ENCODE results near the gene NOS1AP. TPM values are rescaled to one million over a fixed set of nuclear protein-coding genes. Genes with fewer than 3 reads are reported as not detected.

Gene NOS1AP
- total and polyA plus RNA-seq, 2 experiments from 2014 or later, result 4.9 to 6.6 TPM

DNA sequence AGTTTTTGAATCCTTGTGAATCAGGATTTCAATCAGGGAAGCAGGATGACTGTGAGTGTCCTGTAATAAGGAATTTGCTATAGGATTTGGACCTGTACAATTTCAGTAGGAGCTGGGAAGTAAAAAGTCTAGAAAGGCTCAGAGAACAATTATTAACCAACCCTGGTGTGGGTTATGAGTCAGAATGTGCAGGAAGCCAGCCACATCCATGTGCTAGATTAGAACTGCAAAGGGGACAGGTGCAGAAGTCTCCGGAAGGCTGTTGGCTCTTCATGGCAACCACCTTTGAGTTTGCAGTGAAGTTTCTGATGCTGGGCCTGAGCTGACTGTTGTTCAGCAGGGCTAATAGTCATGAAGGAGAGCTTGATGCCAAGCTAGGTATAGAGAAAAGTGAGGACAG, 236.5 kb downstream of the NOS1AP start:
- no peaks in the 10 kb centered on the region for H3K4me1 ChIP-seq (ENCODE audit: low read depth)
- DNase-seq (ENCODE audit: low read depth in 1 of 2, low spot score in 1 of 2), result no peak
- no peak overlapping the region for H3K4me3 ChIP-seq
- no peak overlapping the region for H3K27ac ChIP-seq
- H3K9me3 ChIP-seq (ENCODE audit: low read depth), result no peaks in the 10 kb centered on the region
- no peaks in the 10 kb centered on the region for H3K36me3 ChIP-seq
- TF ChIP-seq, protein P1, sequence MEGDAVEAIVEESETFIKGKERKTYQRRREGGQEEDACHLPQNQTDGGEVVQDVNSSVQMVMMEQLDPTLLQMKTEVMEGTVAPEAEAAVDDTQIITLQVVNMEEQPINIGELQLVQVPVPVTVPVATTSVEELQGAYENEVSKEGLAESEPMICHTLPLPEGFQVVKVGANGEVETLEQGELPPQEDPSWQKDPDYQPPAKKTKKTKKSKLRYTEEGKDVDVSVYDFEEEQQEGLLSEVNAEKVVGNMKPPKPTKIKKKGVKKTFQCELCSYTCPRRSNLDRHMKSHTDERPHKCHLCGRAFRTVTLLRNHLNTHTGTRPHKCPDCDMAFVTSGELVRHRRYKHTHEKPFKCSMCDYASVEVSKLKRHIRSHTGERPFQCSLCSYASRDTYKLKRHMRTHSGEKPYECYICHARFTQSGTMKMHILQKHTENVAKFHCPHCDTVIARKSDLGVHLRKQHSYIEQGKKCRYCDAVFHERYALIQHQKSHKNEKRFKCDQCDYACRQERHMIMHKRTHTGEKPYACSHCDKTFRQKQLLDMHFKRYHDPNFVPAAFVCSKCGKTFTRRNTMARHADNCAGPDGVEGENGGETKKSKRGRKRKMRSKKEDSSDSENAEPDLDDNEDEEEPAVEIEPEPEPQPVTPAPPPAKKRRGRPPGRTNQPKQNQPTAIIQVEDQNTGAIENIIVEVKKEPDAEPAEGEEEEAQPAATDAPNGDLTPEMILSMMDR (IDR thresholded peaks at IDR 0.05; ENCODE audit: low read depth, low read length), result no peak
- no peaks in the 10 kb centered on the region for H3K27me3 ChIP-seq

DNA sequence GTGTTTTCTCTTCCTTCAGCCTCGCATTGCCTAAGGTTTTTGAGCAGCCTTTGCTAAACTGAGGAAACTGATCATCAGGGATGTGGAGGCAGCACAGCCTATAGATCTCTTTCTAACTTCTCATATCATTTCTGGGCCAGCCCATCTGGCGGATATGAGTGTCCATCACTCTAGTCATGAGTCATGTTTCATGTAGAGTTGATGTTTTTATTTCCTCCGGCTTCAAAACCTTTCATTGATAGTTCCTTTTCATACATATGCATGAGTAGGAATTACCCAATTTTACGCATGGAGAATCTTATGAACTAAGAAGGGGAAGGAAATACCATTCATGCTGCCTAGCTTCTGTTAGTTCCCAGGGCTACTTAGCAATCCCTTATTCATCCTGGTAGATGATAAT, 240.8 kb downstream of the NOS1AP start:
- TF ChIP-seq, protein P1 (IDR thresholded peaks at IDR 0.05; ENCODE audit: low read depth, low read length), result no peak
- peak in 1 of 2 donors; percentile 20 for DNase-seq (ENCODE audit: low read depth in 1 of 2, low spot score in 1 of 2)
- Histone ChIP-seq H3K4me1 (ENCODE audit: low read depth) (no peaks in the 10 kb centered on the region), H3K9me3 (ENCODE audit: low read depth) (no peaks in the 10 kb centered on the region), H3K36me3 (no peaks in the 10 kb centered on the region), H3K27me3 (no peaks in the 10 kb centered on the region), H3K4me3 (no peak overlapping the region), H3K27ac (no peak overlapping the region)

GRCh38 chr1:162314206-162314605, 244.7 kb downstream of the NOS1AP start:
- no peaks in the 10 kb centered on the region for H3K4me1 ChIP-seq (ENCODE audit: low read depth)
- TF ChIP-seq, protein P1 (IDR thresholded peaks at IDR 0.05; ENCODE audit: low read depth, low read length), result no peak
- H3K36me3 ChIP-seq, result no peaks in the 10 kb centered on the region
- DNase-seq (ENCODE audit: low read depth in 1 of 2, low spot score in 1 of 2), result no peak
- H3K4me3 ChIP-seq, result no peak overlapping the region
- no peak overlapping the region for H3K27ac ChIP-seq
- no peaks in the 10 kb centered on the region for H3K27me3 ChIP-seq
- no peaks in the 10 kb centered on the region for H3K9me3 ChIP-seq (ENCODE audit: low read depth)

- no peaks in the 10 kb centered on the region for H3K36me3 ChIP-seq
- no peaks in the 10 kb centered on the region for H3K9me3 ChIP-seq (ENCODE audit: low read depth)
- no peak for DNase-seq (ENCODE audit: low read depth in 1 of 2, low spot score in 1 of 2)
- no peak overlapping the region for H3K27ac ChIP-seq
- H3K4me1 ChIP-seq (ENCODE audit: low read depth), result no peaks in the 10 kb centered on the region
- H3K27me3 ChIP-seq, result no peaks in the 10 kb centered on the region
- no peak overlapping the region for H3K4me3 ChIP-seq
- TF ChIP-seq, protein P1 (IDR thresholded peaks at IDR 0.05; ENCODE audit: low read depth, low read length), result no peak
Observed at GRCh38 chr1:162315673-162316072, 246.2 kb downstream of the NOS1AP start.

- Histone ChIP-seq H3K4me1 (ENCODE audit: low read depth) (no peaks in the 10 kb centered on the region), H3K27ac (no peak overlapping the region), H3K4me3 (no peak overlapping the region), H3K9me3 (ENCODE audit: low read depth) (no peaks in the 10 kb centered on the region), H3K36me3 (no peaks in the 10 kb centered on the region), H3K27me3 (no peaks in the 10 kb centered on the region)
- no peak for DNase-seq (ENCODE audit: low read depth in 1 of 2, low spot score in 1 of 2)
- TF ChIP-seq, protein P1 (IDR thresholded peaks at IDR 0.05; ENCODE audit: low read depth, low read length), result no peak
Observed at GRCh38 chr1:162316187-162316586, 246.7 kb downstream of the NOS1AP start.

GRCh38 chr1:162317621-162318020, 248.1 kb downstream of the NOS1AP start:
- TF ChIP-seq, protein P1 (IDR thresholded peaks at IDR 0.05; ENCODE audit: low read depth, low read length), result no peak

More at GRCh38 chr1:162317621-162318020, 248.1 kb downstream of the NOS1AP start:
- no peaks in the 10 kb centered on the region for H3K36me3 ChIP-seq
- DNase-seq (ENCODE audit: low read depth in 1 of 2, low spot score in 1 of 2), result no peak
- no peak overlapping the region for H3K27ac ChIP-seq
- H3K9me3 ChIP-seq (ENCODE audit: low read depth), result no peaks in the 10 kb centered on the region
- H3K4me1 ChIP-seq (ENCODE audit: low read depth), result no peaks in the 10 kb centered on the region
- H3K27me3 ChIP-seq, result no peaks in the 10 kb centered on the region
- no peak overlapping the region for H3K4me3 ChIP-seq
